Chondrocyte (in vitro differentiated cells): ENCODE results near the gene UTS2R. TPM values are rescaled to one million over a fixed set of nuclear protein-coding genes. Genes with fewer than 3 reads are reported as not detected.
"Not testable (repeated sequence)": the region's sequence is repeated elsewhere in the genome, so short reads cannot be mapped to it uniquely, and the experiment has no call there.

ENCODE experiments used
- DNase-seq: peaks from one replicate; pipeline ENCODE4 v3.0.0; 2021; ENCODE audit warnings: mixed read lengths, low spot score
- H3K27ac Mint-ChIP-seq: one replicate; pipeline ENCODE4 v1.8.0; 2021; ENCODE audit warnings: mild to moderate bottlenecking, moderate library complexity, mixed read lengths; ENCODE audit not compliant: unreplicated experiment
- H3K27me3 Mint-ChIP-seq: 2 replicates; pipeline ENCODE4 v1.8.0; 2021; ENCODE audit warnings: low read depth, mixed read lengths
- H3K36me3 Mint-ChIP-seq: 2 replicates; pipeline ENCODE4 v1.8.0; 2021; ENCODE audit warnings: low read depth, mixed read lengths
- H3K4me1 Mint-ChIP-seq: 2 replicates; pipeline ENCODE4 v1.8.0; 2021; ENCODE audit warnings: low read depth, mild to moderate bottlenecking, mixed read lengths
- H3K4me3 Mint-ChIP-seq: one replicate; pipeline ENCODE4 v1.8.0; 2021; ENCODE audit warnings: mild to moderate bottlenecking, moderate library complexity, mixed read lengths; ENCODE audit not compliant: unreplicated experiment
- H3K9me3 Mint-ChIP-seq: 2 replicates; pipeline ENCODE4 v1.8.0; 2021; ENCODE audit warnings: low read depth, mixed read lengths
- total RNA-seq: library from RNA; stranded (reverse); gene quantifications from 3 replicates; pipeline ENCODE4 v1.2.1, GENCODE V29; 2021
- TF ChIP-seq, protein P1 (sequence below): fragments of 200-600 bp; sonication (generic); IDR thresholded peaks from 2 replicates; pipeline ENCODE4 v1.5.0; 2021; ENCODE audit warnings: antibody characterized with exemption, mild to moderate bottlenecking, moderate library complexity

The UTS2R gene
- total RNA-seq, 1 donor from 2014 or later, result not detected

DNA sequence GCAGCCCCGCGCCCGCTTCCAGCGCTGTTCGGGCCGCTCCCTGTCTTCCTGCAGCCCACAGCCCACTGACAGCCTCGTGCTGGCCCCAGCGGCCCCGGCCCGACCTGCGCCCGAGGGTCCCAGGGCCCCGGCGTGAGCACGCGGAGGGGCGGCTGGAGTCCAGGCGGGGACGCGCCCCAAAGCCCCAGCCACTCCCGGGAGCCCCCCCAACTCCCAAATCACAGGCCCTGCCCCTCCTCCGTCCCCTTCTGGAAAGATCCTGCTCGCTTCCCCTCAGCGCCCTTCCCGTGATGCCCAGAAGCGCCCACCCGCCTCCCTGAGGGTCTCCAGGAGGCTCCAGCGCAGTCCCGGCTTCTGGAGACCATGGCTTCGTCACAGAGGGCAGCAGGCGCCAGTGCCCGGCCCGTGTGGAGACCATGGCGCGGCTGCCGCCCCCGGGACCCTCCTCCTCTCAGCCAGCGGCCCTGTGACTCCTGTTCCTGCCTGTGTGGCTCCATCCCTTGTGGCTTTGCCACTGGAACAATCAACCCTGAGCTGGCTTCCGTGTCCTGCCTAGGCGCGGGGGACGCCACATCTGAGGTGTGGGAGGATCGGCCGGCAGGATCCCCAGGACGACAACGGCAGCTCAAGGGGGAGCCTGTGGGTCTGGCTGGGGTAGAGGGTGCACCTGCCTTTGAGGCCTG lies 3.9 kb downstream of the UTS2R start:
- DNase-seq, result peak; percentile 82
- Mint-ChIP-seq H3K27ac (no peak overlapping the region), H3K9me3 (no peaks in the 10 kb centered on the region), H3K27me3 (peaks cover 34% of the 10 kb centered on the region), H3K36me3 (no peaks in the 10 kb centered on the region), H3K4me1 (peaks cover 11% of the 10 kb centered on the region), H3K4me3 (no peak overlapping the region)
- TF ChIP-seq, protein P1, sequence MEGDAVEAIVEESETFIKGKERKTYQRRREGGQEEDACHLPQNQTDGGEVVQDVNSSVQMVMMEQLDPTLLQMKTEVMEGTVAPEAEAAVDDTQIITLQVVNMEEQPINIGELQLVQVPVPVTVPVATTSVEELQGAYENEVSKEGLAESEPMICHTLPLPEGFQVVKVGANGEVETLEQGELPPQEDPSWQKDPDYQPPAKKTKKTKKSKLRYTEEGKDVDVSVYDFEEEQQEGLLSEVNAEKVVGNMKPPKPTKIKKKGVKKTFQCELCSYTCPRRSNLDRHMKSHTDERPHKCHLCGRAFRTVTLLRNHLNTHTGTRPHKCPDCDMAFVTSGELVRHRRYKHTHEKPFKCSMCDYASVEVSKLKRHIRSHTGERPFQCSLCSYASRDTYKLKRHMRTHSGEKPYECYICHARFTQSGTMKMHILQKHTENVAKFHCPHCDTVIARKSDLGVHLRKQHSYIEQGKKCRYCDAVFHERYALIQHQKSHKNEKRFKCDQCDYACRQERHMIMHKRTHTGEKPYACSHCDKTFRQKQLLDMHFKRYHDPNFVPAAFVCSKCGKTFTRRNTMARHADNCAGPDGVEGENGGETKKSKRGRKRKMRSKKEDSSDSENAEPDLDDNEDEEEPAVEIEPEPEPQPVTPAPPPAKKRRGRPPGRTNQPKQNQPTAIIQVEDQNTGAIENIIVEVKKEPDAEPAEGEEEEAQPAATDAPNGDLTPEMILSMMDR, result no peak

DNA sequence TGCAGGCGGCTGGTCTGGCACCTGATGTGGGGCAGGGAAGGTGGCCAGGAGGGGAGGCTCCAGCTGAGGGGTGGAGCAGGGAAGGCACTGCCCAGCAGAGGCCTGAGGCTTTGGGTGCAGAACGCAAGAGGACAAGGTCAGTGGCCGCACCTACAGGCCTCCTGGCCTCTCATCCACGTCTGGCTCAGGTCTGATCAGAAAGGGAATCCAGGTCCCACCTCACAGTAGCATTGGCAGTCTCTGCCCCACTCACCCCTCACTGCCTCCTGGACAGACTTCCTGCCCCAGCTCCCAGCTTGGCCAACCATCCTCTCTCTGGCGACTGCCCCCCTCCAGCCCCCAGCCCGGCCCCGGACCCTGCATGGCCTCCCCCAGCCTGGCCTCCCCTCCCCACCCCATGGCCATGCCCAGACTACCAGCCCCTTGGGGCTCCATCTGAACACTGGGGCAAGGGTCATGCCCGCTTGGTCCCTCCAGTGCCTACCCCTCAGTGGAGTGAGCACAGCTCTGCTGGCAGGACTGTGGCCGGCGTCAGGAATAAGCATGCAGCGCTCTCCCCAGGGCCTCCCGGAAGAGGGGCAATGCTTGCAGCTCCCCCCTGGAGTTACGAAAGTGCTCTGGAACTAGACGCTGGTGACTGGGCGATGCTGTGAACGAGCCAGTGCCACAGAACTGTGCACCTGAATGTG lies 4.6 kb downstream of the UTS2R start:
- no peak overlapping the region for H3K4me3 Mint-ChIP-seq
- DNase-seq, result peak; percentile 77
- no peaks in the 10 kb centered on the region for H3K9me3 Mint-ChIP-seq
- peaks cover 6% of the 10 kb centered on the region for H3K4me1 Mint-ChIP-seq
- no peak overlapping the region for H3K27ac Mint-ChIP-seq
- TF ChIP-seq, protein P1, result no peak
- peaks cover 33% of the 10 kb centered on the region for H3K27me3 Mint-ChIP-seq
- no peaks in the 10 kb centered on the region for H3K36me3 Mint-ChIP-seq

DNA sequence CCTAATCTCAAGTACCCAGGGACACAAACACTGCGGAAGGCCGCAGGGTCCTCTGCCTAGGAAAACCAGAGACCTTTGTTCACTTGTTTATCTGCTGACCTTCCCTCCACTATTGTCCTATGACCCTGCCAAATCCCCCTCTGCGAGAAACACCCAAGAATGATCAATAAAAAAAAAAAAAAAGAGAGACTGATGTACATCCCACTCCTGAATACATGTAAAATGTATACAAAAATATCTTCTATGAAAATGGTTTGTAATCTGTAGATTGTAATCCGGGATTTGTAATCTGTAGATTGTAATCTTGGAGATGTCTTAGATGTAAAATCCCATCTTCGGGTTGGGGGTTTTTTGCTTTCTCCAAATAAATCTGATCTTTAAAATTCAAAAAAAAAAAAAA lies 5.7 kb downstream of the UTS2R start:
- DNase-seq, H3K4me3 Mint-ChIP-seq, H3K4me1 Mint-ChIP-seq, H3K27ac Mint-ChIP-seq, H3K36me3 Mint-ChIP-seq, H3K9me3 Mint-ChIP-seq: not testable (repeated sequence)
- H3K27me3 Mint-ChIP-seq, result peaks cover 37% of the 10 kb centered on the region

DNA sequence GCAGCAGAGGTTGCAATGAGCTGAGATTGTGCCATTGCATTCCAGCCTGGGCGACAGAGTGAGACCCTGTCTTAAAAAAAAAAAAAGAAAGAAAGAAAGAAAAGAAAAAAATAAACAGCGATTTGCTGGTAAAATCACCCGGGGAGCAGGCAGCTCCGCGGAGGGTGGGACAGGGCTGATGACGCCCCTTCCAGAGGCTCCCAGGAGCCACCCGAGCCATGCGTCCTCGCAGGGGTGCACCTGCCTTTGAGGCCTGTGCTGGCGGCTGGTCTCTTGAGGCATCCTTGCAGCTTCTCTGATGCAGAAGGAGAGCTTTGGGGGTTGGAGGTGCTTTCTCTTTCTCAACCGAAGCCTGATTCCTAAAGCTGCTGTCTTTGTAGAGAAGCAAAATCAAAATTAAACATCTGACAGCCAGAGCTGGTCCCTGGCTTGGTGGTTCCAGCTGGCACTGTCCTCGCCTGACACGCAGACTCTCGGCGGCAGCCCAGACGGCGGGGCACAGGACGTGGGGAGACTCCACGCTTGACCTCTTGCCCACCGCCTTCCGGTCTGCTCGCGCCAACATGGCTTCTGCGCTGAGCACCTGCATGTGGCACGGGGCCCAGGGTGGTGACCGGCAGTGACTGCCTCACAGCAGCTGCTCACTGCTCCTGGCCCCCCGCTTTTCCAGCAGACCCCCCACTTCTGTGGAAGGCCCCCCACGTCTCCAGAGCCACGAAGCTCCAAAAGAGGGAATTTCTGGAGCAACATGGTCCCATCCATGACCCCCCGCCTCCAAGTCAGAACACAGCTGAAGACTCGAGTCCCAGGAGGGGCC lies 6.6 kb downstream of the UTS2R start:
- H3K27me3 Mint-ChIP-seq, result peaks cover 30% of the 10 kb centered on the region
- peak; percentile 81 for DNase-seq
- H3K36me3 Mint-ChIP-seq, result no peaks in the 10 kb centered on the region
- TF ChIP-seq, protein P1, result no peak
- no peaks in the 10 kb centered on the region for H3K4me1 Mint-ChIP-seq
- H3K27ac Mint-ChIP-seq, result no peak overlapping the region
- H3K9me3 Mint-ChIP-seq, result no peaks in the 10 kb centered on the region
- no peak overlapping the region for H3K4me3 Mint-ChIP-seq

DNA sequence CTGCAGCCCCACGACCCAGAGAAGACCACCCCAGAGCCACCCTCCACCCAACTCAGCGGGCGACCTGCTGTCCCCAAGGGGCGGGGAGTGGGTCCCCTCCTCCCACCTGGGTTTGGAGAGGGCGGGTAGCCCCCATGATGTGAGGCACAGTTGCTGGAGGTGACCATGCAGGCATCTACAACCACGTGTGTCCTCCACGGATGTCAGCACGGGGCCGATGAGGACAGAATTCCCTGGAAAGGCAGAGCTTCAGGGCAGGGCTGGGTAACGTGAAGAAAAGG lies 7.1 kb downstream of the UTS2R start:
- DNase-seq, result peak; percentile 81
- Mint-ChIP-seq H3K4me1 (no peaks in the 10 kb centered on the region), H3K4me3 (no peak overlapping the region), H3K27ac (no peak overlapping the region), H3K27me3 (peaks cover 26% of the 10 kb centered on the region), H3K9me3 (no peaks in the 10 kb centered on the region), H3K36me3 (no peaks in the 10 kb centered on the region)
- TF ChIP-seq, protein P1, result no peak
